ENCODE measurements around the gene PFDN6.

PFDN6 gene

GRCh38 chr6:33318426-33319073, 29.1 kb downstream of the PFDN6 start:
- no peak for DNase-seq

GRCh38 chr6:33319939-33320314, 30.5 kb downstream of the PFDN6 start:
- no peak for DNase-seq

GRCh38 chr6:33320315-33321181, 31.1 kb downstream of the PFDN6 start:
- no peak for DNase-seq

- DNase-seq: no peak
These were observed 31.8 kb downstream of the PFDN6 start for GRCh38 chr6:33321227-33321626.

- DNase-seq: no peak
These were observed 34.2 kb downstream of the PFDN6 start for GRCh38 chr6:33323623-33323948.

- DNase-seq: no peak
These were observed 34.7 kb downstream of the PFDN6 start for GRCh38 chr6:33324125-33324524.

GRCh38 chr6:33329058-33329457, 39.7 kb downstream of the PFDN6 start:
- DNase-seq: no peak

GRCh38 chr6:33330736-33331135, 41.3 kb downstream of the PFDN6 start:
- DNase-seq: no peak

GRCh38 chr6:33333666-33334065, 44.3 kb downstream of the PFDN6 start:
- no peak for DNase-seq

GRCh38 chr6:33335916-33336315, 46.5 kb downstream of the PFDN6 start:
- DNase-seq: no peak

- DNase-seq: no peak
These were observed 47.1 kb downstream of the PFDN6 start for GRCh38 chr6:33336495-33336894.

- DNase-seq: no peak
These were observed 49.8 kb downstream of the PFDN6 start for GRCh38 chr6:33339193-33339592.

All from activated naive CD4-positive, alpha-beta T cell (primary cell).